Measurements from ENCODE around the gene IGDCC3. TPM values are rescaled to one million over a fixed set of nuclear protein-coding genes. Genes with fewer than 3 reads are reported as not detected.
A peak's percentile ranks its signal among the peaks of the same experiment; 100 is the strongest.

IGDCC3 gene
- total RNA-seq, 2 donors from 2014 or later: not detected

- Mint-ChIP-seq H3K27me3 (peaks cover 7 to 12% of the 10 kb centered on the region in 2 donors), H3K4me3 (no peak overlapping the region), H3K4me1 (ENCODE audit: low read depth in 2 of 2) (peaks cover 0 to 15% of the 10 kb centered on the region in 2 donors), H3K36me3 (no peaks in the 10 kb centered on the region), H3K9me3 (no peaks in the 10 kb centered on the region), H3K27ac (no peak overlapping the region)
- no peak for ATAC-seq
- DNase-seq (ENCODE audit: low spot score): no peak
Observed at GRCh38 chr15:65388306-65389080, 10.7 kb upstream of the IGDCC3 start.

GRCh38 chr15:65386886-65387285 is 9.1 kb upstream of the IGDCC3 start:
- ATAC-seq: no peak
- Mint-ChIP-seq H3K27ac (no peak overlapping the region), H3K36me3 (no peaks in the 10 kb centered on the region), H3K4me3 (no peak overlapping the region), H3K4me1 (ENCODE audit: low read depth in 2 of 2) (peaks cover 4 to 24% of the 10 kb centered on the region in 2 donors), H3K9me3 (no peaks in the 10 kb centered on the region), H3K27me3 (peaks cover under 1 to 8% of the 10 kb centered on the region in 2 donors)
- DNase-seq (ENCODE audit: low spot score): no peak

GRCh38 chr15:65386376-65386775 is 8.6 kb upstream of the IGDCC3 start:
- Mint-ChIP-seq H3K9me3 (no peaks in the 10 kb centered on the region), H3K27ac (no peak overlapping the region), H3K4me1 (ENCODE audit: low read depth in 2 of 2) (peaks cover 5 to 24% of the 10 kb centered on the region in 2 donors), H3K4me3 (no peak overlapping the region), H3K27me3 (peaks cover 0 to 8% of the 10 kb centered on the region in 2 donors), H3K36me3 (no peaks in the 10 kb centered on the region)
- no peak for DNase-seq (ENCODE audit: low spot score)
- no peak for ATAC-seq

- Mint-ChIP-seq H3K9me3 (no peaks in the 10 kb centered on the region), H3K4me3 (peak overlapping the region; percentile 83), H3K27ac (no peak overlapping the region), H3K36me3 (no peaks in the 10 kb centered on the region), H3K4me1 (ENCODE audit: low read depth in 2 of 2) (peaks cover 5 to 24% of the 10 kb centered on the region in 2 donors), H3K27me3 (peaks cover 0 to 8% of the 10 kb centered on the region in 2 donors)
- no peak for ATAC-seq
- DNase-seq (ENCODE audit: low spot score): no peak
Observed at GRCh38 chr15:65385870-65386258, 8.1 kb upstream of the IGDCC3 start.

GRCh38 chr15:65384895-65385869 is 7.4 kb upstream of the IGDCC3 start:
- Mint-ChIP-seq H3K27me3 (peaks cover 3 to 10% of the 10 kb centered on the region in 2 donors), H3K4me1 (ENCODE audit: low read depth in 2 of 2) (peaks cover 5 to 24% of the 10 kb centered on the region in 2 donors), H3K36me3 (no peaks in the 10 kb centered on the region), H3K27ac (peak overlapping the region; percentile 14 to 47), H3K4me3 (peak overlapping the region; percentile 83), H3K9me3 (no peaks in the 10 kb centered on the region)
- peak; percentile 82 for DNase-seq (ENCODE audit: low spot score)
- ATAC-seq: peak; percentile 88 to 89

- Mint-ChIP-seq H3K36me3 (no peaks in the 10 kb centered on the region), H3K4me1 (ENCODE audit: low read depth in 2 of 2) (peaks cover 5 to 24% of the 10 kb centered on the region in 2 donors), H3K4me3 (peak overlapping the region; percentile 83), H3K9me3 (no peaks in the 10 kb centered on the region), H3K27ac (peak overlapping the region; percentile 14 to 47), H3K27me3 (peaks cover 10% of the 10 kb centered on the region in 2 donors)
- no peak for DNase-seq (ENCODE audit: low spot score)
- ATAC-seq: no peak
Observed at GRCh38 chr15:65384505-65384894, 6.7 kb upstream of the IGDCC3 start.

GRCh38 chr15:65383991-65384390 is 6.2 kb upstream of the IGDCC3 start:
- peaks cover 5 to 24% of the 10 kb centered on the region in 2 donors for H3K4me1 Mint-ChIP-seq (ENCODE audit: low read depth in 2 of 2)
- no peaks in the 10 kb centered on the region for H3K36me3 Mint-ChIP-seq
- DNase-seq (ENCODE audit: low spot score): no peak
- peaks cover 10 to 12% of the 10 kb centered on the region in 2 donors for H3K27me3 Mint-ChIP-seq
- no peak for ATAC-seq
- H3K4me3 Mint-ChIP-seq: peak overlapping the region; percentile 83
- H3K9me3 Mint-ChIP-seq: no peaks in the 10 kb centered on the region
- H3K27ac Mint-ChIP-seq: no peak overlapping the region

GRCh38 chr15:65383456-65383855 is 5.7 kb upstream of the IGDCC3 start:
- H3K27me3 Mint-ChIP-seq: peaks cover 12 to 16% of the 10 kb centered on the region in 2 donors
- DNase-seq (ENCODE audit: low spot score): no peak
- H3K27ac Mint-ChIP-seq: no peak overlapping the region
- peak overlapping the region; percentile 8 for H3K4me3 Mint-ChIP-seq
- ATAC-seq: no peak
- no peaks in the 10 kb centered on the region for H3K9me3 Mint-ChIP-seq
- no peaks in the 10 kb centered on the region for H3K36me3 Mint-ChIP-seq
- H3K4me1 Mint-ChIP-seq (ENCODE audit: low read depth in 2 of 2): peaks cover 5 to 24% of the 10 kb centered on the region in 2 donors

- peaks cover 5 to 24% of the 10 kb centered on the region in 2 donors for H3K4me1 Mint-ChIP-seq (ENCODE audit: low read depth in 2 of 2)
- no peak overlapping the region for H3K27ac Mint-ChIP-seq
- H3K4me3 Mint-ChIP-seq: peak overlapping the region; percentile 8
- H3K9me3 Mint-ChIP-seq: no peaks in the 10 kb centered on the region
- no peak for DNase-seq (ENCODE audit: low spot score)
- no peaks in the 10 kb centered on the region for H3K36me3 Mint-ChIP-seq
- ATAC-seq: no peak
- peaks cover 15 to 19% of the 10 kb centered on the region in 2 donors for H3K27me3 Mint-ChIP-seq
Observed at GRCh38 chr15:65382921-65383320, 5.1 kb upstream of the IGDCC3 start.

GRCh38 chr15:65382146-65382491 is 4.3 kb upstream of the IGDCC3 start:
- no peak overlapping the region for H3K27ac Mint-ChIP-seq
- no peak overlapping the region for H3K4me3 Mint-ChIP-seq
- no peaks in the 10 kb centered on the region for H3K9me3 Mint-ChIP-seq
- peaks cover 5 to 24% of the 10 kb centered on the region in 2 donors for H3K4me1 Mint-ChIP-seq (ENCODE audit: low read depth in 2 of 2)
- ATAC-seq (no peak), DNase-seq (ENCODE audit: low spot score) (no peak)
- peaks cover 16 to 21% of the 10 kb centered on the region in 2 donors for H3K27me3 Mint-ChIP-seq
- no peaks in the 10 kb centered on the region for H3K36me3 Mint-ChIP-seq

GRCh38 chr15:65381445-65382145 is 3.8 kb upstream of the IGDCC3 start:
- no peak overlapping the region for H3K27ac Mint-ChIP-seq
- H3K4me1 Mint-ChIP-seq (ENCODE audit: low read depth in 2 of 2): peaks cover 11 to 30% of the 10 kb centered on the region in 2 donors
- H3K36me3 Mint-ChIP-seq: no peaks in the 10 kb centered on the region
- H3K4me3 Mint-ChIP-seq: no peak overlapping the region
- no peak for DNase-seq (ENCODE audit: low spot score)
- no peaks in the 10 kb centered on the region for H3K9me3 Mint-ChIP-seq
- H3K27me3 Mint-ChIP-seq: peaks cover 21 to 26% of the 10 kb centered on the region in 2 donors
- ATAC-seq: no peak

- DNase-seq (ENCODE audit: low spot score) (no peak), ATAC-seq (no peak)
- Mint-ChIP-seq H3K36me3 (no peaks in the 10 kb centered on the region), H3K4me3 (no peak overlapping the region), H3K9me3 (no peaks in the 10 kb centered on the region), H3K4me1 (ENCODE audit: low read depth in 2 of 2) (peaks cover 13 to 26% of the 10 kb centered on the region in 2 donors), H3K27me3 (peaks cover 30 to 42% of the 10 kb centered on the region in 2 donors), H3K27ac (no peak overlapping the region)
Observed at GRCh38 chr15:65379986-65380385, 2.2 kb upstream of the IGDCC3 start.

Measured in natural killer cell treated with Interleukin-12 subunit alpha and Interleukin-12 subunit beta and Interleukin-15 and Interleukin-18, amount 100 ng/mL, for 72 hours (primary cell).